HG02938 (cell line): Measurements from ENCODE around the gene OR2AE1.
A peak's percentile ranks its signal among the peaks of the same experiment; 100 is the strongest.
"Not testable (repeated sequence)": the region's sequence is repeated elsewhere in the genome, so short reads cannot be mapped to it uniquely, and the experiment has no call there.

Experiments
- ATAC-seq: cut with Tn5 transposase; IDR thresholded peaks from one replicate; pipeline ENCODE4 v1.9.1; 2021; ENCODE audit warnings: mild to moderate bottlenecking, moderate library complexity; ENCODE audit not compliant: unreplicated experiment

OR2AE1 gene

GRCh38 chr7:99876933-99877332 is at the start of gene OR2AE1:
Gene OR2AE1 (minus strand): TSS chr7:99877033. CDS start chr7:99877033, 0 bp downstream.
- ATAC-seq = no peak

- no peak for ATAC-seq
Observed at GRCh38 chr7:99926321-99926720, 49.5 kb upstream of the OR2AE1 start.

- no peak for ATAC-seq
Observed at GRCh38 chr7:99923200-99923599, 46.4 kb upstream of the OR2AE1 start.

- no peak for ATAC-seq
Observed at GRCh38 chr7:99920149-99920548, 43.3 kb upstream of the OR2AE1 start.

- no peak for ATAC-seq
Observed at GRCh38 chr7:99919814-99920112, 42.9 kb upstream of the OR2AE1 start.

- ATAC-seq = peak; percentile 92
Observed at GRCh38 chr7:99918959-99919813, 42.4 kb upstream of the OR2AE1 start, which contains the start of gene TRIM4. Gene TRIM4 (minus strand): TSS chr7:99919530. CDS start chr7:99919401, 129 bp downstream.

- no peak for ATAC-seq
Observed at GRCh38 chr7:99910976-99911375, 34.1 kb upstream of the OR2AE1 start.

GRCh38 chr7:99901581-99901980 is 24.7 kb upstream of the OR2AE1 start:
- no peak for ATAC-seq

- no peak for ATAC-seq
Observed at GRCh38 chr7:99899830-99900519, 23.1 kb upstream of the OR2AE1 start.

- ATAC-seq = no peak
Observed at GRCh38 chr7:99898836-99899235, 22.0 kb upstream of the OR2AE1 start.

- no peak for ATAC-seq
Observed at GRCh38 chr7:99898023-99898357, 21.2 kb upstream of the OR2AE1 start.

- no peak for ATAC-seq
Observed at GRCh38 chr7:99897322-99898022, 20.6 kb upstream of the OR2AE1 start.

- no peak for ATAC-seq
Observed at GRCh38 chr7:99894738-99895137, 17.9 kb upstream of the OR2AE1 start.

GRCh38 chr7:99893280-99893679 is 16.4 kb upstream of the OR2AE1 start:
- no peak for ATAC-seq

- not testable (repeated sequence) for ATAC-seq
Observed at GRCh38 chr7:99890348-99890747, 13.5 kb upstream of the OR2AE1 start.

GRCh38 chr7:99888366-99888765 is 11.5 kb upstream of the OR2AE1 start:
- ATAC-seq = not testable (repeated sequence)

GRCh38 chr7:99881370-99881769 is 4.5 kb upstream of the OR2AE1 start:
- no peak for ATAC-seq

- no peak for ATAC-seq
Observed at GRCh38 chr7:99876491-99876890, 342 bp downstream of the OR2AE1 start.

GRCh38 chr7:99868246-99868645 is 8.6 kb downstream of the OR2AE1 start:
- no peak for ATAC-seq

- not testable (repeated sequence) for ATAC-seq
Observed at GRCh38 chr7:99867477-99867876, 9.4 kb downstream of the OR2AE1 start.

- ATAC-seq = no peak
Observed at GRCh38 chr7:99863847-99864440, 12.9 kb downstream of the OR2AE1 start.
